Stimulated activated CD4-positive, alpha-beta T cell treated with anti-CD3 and anti-CD28 coated beads, Interleukin-2, amount 100 ng/mL, for 24 hours (primary cell): ENCODE measurements around the gene SGMS1.
"Not testable (repeated sequence)": the region's sequence is repeated elsewhere in the genome, so short reads cannot be mapped to it uniquely, and the experiment has no call there.

ENCODE experiments used
- DNase-seq, 2 donors: peaks; one replicate each; pipeline ENCODE4 v3.0.0-alpha.2; 2020

SGMS1 gene

DNA sequence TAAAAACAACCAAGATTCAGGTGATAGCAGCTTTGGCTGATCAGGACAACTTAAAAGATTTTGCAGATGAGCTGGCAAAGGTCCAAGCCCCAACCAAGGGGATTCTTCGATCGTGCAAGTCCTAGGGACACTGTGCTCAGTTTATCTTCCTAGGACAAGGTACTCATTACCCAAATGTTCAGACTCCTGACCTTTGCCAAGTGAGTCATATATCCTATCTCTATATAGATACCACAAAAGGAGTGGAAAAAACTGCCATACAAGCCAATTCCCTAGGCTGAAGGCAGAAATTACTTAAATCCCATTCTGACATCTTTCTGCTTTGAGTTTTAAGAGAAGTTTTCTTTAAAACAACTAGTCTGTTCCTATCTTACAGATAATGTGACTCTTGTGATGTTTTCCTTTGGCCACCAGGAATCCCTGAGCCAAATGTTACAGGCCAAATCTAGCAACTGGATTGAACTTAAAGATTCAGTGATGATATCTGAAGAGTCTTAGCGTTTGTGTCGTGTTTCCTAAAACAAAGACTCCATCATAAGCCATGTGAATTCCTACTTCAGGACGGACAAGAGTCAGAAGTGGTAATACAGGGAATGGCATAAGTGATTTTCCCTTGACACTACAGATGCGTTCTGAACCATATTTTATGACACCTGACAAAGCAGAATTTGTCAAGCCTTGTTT is 229.8 kb downstream of the SGMS1 start:
- DNase-seq = no peak

DNA sequence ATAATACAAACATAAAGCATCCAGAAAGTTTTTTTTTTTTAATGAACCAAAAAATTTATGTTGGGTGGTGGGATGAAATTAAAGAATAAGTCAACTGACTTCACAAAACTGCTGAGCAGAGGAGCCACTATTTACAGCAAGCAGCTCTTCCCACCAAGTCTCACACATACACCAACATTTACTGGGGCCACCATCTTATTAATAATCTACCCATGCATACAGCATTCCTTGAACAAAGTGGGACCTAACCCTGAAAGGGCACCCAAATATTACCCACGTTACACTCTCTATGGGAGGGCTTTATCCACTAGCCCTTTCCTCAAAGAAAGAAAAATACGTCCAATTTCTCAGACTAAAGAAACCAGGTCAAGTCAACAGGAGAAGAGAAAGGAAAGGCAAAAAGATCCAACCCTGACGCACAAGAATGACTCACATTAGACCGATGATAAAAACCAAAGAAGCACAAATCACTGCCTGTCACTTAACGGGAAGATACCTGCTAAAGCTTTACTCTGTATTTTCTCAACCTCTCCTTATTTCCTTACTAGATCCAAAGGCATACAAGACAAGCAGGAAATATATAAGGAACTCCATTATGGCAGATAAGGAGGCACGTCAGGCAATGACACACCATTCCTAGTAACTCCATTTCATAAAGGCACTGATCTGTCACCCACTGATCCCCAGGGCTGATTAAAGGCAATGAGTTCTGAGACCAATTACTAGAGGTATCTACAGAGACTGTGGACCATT is 230.6 kb downstream of the SGMS1 start:
- DNase-seq = no peak

DNA sequence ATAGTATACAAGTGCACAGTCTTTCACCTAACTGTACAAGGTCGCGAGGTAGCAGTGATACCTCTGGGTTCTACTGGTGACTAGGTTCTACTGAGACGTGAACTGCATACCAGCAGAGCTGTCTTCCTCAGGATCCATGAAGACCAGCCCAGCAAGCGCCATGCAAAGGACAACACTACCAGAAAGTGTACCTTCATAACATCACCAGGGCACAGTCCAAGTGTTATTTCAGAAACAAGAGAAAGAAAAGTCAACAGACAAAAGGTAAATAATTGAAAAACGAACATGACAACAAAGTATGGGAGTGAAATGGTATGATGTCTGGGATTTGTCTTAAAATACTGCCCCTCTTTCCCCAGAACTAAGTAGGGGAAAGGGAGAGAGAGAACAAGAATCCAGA is 231.3 kb downstream of the SGMS1 start:
- no peak for DNase-seq

DNA sequence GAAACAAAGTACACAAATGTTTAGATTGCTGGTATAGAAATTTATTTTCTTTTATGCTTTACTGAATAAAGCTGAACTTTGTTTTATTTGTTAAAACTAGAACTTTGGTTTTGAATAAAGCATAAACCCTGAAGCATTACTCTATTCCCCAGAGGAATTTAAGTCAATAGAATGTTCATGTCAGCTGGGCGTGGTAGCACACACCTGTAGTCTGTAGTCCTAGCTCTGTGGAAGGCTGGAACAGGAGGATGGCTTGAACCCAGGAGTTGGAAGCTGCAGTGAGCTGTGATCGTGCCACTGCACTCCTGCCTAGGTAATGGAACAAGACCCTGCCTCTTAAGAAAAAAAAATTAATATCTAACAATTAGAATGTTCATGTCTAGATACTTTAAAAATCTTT is 233.5 kb downstream of the SGMS1 start:
- no peak for DNase-seq

DNA sequence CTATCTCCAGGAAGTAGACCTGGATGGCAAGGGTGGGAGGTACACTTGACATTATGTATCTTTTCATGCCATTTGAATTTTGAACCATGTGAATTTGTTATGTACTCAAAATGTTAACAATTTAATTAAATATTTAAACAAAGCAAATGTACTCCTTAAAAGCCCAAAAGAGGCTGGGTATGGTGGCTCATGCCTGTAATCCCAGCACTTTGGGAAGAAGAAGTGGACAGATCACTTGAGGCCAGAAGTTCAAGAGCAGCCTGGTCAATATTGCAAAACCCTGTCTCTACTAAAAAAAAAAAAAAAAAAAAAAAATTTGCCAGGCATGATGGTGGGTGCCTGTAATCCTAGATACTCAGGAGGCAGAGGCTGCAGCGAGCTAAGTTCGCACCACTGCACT is 235.6 kb downstream of the SGMS1 start:
- no peak for DNase-seq

DNA sequence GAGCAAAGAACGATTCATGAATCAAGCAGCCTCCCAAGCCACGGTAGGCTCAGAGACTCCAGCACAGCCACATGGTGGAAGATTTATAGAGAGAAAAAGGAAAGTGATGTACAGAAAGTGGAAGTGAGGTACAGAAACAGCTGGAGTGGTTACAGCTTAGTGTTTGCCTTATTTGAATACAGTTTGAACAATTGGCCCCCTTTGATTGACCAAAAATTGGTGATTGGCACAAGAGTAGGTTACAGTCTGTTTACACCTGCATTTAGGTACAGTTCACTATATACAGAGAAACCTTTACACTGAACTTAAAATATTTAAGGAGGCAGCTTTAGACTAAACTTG is 236.1 kb downstream of the SGMS1 start:
- DNase-seq = no peak

DNA sequence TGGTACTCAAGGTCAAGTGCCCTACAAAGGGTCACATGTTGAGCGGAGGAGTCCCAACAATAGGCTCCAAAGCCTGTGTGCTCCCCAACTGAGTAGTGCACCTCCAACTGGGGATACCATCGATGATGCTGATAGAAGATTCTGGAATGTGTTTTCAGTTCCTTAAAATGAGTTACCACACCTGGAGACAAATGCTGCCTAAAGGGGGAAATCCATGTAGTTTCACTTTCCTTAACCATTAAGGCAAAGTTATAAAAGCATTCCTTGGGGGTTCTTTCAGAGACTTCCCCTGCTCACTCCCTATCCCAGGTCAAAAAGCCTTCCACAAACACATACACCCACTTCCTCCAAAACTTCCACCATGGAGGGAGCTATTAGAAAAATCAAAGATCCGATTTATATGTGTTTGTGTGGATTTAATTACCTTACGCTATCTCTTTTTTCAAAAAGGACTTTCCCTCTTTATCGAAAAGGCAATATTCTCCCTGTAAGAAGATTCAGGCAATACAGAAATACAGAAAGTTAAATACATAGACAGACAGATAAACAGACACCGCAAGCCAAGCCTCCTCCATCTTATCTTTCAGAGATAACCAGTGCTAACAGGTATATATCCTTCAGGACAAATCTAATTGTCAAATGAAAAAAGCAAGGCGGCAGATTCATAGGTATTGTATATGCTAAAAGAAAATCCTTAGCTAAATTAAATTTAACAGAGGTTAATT is 236.6 kb downstream of the SGMS1 start:
- no peak for DNase-seq

DNA sequence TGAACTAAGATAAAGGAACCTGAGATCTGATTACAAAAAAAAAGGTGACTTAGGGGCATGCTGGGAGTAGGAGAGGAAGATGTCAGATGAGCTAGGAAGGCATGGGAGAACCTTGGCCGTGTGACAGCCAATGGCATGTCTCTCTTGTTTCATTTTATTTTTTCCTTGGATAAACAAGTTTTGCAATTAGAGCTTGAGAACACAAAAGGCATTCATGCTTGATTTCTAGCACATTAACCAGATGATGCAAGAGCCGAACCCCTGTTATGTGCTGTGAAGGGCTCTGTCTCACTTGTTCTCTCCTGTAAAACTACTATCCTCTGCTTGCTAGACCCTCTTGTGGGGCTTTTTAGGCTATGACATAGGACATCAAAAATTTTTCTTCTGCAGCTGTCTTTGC is 238.1 kb downstream of the SGMS1 start:
- DNase-seq = no peak

DNA sequence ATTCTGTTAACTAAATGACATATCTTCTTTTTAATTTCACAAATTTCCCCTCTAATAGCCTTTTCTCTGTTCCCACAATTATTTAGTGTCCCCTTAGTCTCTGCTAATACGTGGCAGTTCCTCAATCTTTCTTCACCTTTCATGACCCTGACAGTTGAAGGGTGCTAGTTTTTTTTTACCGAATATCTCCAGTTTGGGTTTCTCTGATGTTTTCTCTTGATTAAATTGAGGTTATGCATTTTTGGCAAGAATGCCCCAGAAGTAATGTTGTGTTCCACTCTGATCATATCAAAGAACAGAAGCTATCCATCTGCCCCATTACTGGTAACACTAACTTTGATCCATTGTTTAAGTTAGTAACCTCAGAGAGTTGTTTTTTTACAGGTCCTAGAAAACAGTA is 238.9 kb downstream of the SGMS1 start:
- no peak for DNase-seq

DNA sequence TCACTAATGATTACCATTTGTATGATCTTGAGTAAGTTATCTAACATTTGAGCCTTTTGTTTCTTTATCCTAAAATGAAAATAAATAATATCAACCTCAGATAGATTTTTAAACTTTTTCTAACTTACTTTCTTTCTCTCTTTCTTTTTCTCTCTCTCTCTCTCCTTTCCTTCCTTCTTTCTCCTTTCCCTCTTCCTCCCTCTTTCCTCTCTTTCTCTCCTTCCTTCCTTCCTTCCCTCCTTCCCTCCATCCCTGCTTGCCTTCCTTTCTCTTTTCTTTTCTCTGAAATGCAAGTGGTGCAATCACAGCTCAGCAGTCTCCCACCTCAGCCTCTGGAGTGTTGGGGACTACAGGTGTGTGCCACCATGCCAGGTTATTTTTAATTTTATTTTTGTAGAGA is 239.5 kb downstream of the SGMS1 start:
- no peak for DNase-seq

DNA sequence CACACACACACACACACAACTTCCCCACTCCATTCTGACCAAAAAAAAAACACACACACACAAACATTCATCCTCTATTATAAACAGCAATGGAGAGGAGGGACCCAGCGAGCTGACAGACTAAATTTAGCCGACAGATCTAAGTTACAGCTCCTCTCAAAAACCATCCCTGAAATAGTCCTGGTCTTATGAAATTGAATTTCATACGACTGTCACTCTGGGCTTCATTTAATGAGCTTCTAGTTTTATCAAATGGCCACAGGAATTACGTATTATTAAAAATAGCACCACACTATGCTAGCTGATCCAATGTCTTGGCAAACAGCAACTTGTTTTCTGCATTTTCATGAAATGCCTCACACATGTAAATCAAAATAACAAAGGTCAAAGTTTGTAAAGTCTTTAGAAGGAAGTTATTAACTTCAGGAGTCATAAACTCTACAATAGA is 241.2 kb downstream of the SGMS1 start:
- no peak for DNase-seq

DNA sequence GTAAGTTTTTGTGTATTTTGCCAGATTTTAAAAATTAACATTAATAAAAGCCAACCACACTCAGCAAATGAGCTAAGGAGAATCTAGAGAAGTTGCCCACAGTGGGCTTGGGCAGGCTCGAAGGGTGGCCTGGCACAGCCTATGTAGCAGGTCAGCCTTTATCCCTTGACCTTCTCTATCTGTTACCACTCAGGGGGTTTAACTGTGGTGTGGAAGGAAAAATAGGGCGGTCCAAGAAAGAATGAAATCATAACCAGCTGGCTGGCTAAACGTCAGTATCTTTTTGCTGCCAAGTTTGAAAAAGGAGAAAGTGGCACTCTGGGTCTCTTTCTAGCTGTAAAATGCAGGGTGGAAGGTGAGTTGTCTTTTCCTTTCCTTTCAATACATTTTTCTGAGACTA is 242.1 kb downstream of the SGMS1 start:
- DNase-seq = no peak

DNA sequence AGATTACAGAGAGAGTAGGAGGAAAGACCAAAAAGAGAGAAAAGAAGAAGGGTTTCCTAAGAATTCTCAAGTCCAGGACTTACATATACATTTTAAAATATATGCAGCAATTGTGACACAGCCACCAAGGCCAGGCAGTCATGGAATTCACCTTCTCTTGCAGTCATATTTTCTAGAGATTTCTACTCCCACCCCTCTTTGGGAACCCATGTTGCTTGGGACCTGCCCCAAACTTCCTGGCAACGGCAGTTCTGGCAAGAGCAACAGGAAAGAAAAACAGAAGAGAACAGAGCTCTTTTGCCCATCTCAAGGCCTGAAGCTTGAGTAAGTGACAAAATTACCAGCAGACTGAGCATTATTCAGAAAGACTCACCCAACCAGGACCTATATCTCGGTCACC is 244.1 kb downstream of the SGMS1 start:
- no peak for DNase-seq

DNA sequence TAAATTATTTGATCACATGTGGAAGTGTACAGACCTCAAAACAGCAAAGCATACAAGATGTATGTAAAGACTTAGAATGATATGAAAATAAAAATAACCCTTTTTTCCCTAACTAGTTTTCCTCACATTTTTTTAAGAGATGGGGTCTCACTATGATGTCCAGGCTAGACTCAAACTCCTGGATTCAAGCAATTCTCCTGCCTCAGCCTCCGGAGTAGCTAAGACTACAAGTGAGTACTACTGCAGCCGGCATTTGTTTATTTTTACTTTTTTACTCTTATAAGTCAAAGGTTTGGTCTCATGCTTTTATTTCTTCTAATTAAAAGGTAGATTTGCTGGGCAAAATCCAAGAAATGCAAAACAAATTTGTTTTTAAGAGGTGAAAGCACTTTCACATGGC is 248.0 kb downstream of the SGMS1 start:
- DNase-seq = no peak

DNA sequence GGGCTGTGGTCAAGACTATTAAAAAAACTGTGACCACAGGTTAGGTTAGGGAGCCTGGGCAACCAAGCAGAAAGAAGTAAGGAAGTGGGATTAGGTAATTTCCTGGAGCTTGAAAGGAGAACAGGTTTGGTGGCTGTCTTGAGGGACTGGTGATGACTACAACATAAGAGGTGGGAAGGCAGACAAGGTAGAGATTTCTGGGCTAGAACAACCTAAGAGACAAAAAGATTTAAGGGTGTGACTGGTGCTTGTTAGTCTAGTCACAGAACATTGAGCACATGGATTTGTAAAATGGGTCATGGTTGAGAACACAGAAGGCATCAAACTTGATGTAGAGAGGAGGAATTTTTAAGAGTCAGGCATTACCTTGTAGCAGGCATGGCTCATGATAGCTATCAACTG is 248.7 kb downstream of the SGMS1 start:
- DNase-seq = no peak

DNA sequence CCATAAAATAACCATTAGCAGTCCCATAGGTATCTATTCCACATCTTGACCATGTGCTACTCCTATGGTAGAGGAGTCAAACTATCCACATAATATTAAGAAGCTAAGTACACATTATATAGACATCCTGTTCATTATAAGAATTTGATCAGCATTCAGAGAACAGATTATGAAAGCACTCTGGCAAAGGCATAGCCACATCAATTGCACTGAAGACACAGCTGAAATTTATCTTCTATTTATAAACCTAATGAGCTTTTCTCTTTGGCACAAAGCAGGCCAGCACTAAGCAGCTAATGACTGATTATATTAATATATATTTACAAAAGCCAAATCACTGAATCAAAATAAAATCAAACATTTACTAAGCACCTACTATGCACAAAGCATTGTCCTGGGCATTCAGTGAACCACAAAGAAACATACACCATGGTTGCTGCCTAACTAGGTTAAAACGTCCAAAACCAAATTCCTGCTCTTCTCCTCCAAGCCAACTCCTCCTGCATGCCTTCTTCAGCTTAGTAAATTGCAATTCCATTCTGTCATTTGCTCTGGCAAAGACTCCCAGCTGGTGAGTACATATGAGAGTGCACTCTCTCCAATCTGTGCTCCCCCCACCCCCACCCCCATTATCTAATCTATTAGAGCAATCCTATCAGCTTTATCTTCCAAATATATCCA is 249.8 kb downstream of the SGMS1 start:
- DNase-seq = no peak

DNA sequence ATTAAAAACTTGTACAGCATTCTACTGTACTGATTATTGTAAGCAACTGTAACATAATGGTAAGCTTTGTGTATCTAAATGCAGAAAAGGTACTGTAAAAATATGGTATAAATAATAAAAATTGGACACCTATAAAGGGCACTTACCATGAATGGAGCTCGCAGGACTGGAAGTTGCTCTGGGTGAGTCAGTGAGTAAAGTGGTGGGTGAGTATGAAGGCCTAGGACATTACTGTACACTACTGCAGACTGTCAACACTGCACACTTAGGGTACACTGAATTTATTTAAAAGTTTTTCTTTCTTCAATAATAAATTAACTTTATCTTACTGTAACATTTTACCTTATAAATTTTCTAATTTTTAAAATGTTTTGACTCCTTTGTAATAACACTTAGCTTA is 253.8 kb downstream of the SGMS1 start:
- no peak for DNase-seq

DNA sequence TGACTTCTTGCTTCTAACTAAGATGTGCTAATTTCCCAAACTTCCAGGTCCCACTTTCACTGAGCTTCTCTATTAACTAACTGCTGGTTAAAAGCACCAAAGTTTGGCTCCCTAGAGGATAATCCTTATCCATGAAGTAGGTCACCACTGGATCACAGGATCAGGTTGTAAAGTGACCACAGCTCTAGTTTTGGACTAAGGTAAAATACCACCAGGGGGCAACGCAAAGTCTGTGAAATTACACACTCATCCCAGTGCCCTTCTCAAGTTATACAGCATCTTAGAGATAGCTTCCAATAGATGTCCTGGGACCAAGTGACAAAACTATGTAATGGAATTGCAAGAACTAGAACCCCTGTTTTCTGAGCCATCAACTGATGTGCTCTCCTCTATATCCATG is 256.0 kb downstream of the SGMS1 start:
- DNase-seq = no peak

DNA sequence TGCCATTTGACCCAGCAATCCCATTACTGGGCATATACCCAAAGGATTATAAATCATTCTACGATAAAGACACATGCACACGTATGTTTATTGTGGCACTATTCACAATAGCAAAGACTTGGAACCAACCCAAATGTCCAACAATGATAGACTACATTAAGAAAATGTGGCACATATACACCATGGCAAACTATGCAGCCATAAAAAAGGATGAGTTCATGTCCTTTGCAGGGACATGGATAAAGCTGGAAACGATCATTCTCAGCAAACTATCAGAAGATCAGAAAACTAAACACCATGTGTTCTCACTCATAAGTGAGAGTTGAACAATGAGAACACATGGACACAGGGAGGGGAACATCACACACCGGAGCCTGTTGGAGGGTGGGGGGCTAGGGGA is 257.3 kb downstream of the SGMS1 start:
- DNase-seq = not testable (repeated sequence)

DNA sequence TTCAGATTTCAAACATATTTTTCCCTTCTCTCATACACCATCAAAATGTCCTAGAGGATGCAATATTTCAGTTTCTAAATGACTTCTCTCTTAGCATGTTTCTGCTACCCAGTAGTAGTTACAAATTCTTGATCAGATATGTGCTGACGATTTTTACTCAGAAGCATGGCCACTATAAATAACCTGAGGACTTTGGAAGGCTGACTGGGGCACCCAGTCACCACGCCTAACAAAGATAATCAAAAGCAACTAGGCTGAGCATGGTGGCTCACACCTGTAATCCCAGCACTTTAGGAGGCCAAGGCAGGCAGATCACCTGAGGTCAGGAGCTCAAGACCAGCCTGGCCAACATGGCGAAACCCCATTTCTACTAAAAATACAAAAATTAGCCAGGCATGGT is 259.0 kb downstream of the SGMS1 start:
- DNase-seq = not testable (repeated sequence)

DNA sequence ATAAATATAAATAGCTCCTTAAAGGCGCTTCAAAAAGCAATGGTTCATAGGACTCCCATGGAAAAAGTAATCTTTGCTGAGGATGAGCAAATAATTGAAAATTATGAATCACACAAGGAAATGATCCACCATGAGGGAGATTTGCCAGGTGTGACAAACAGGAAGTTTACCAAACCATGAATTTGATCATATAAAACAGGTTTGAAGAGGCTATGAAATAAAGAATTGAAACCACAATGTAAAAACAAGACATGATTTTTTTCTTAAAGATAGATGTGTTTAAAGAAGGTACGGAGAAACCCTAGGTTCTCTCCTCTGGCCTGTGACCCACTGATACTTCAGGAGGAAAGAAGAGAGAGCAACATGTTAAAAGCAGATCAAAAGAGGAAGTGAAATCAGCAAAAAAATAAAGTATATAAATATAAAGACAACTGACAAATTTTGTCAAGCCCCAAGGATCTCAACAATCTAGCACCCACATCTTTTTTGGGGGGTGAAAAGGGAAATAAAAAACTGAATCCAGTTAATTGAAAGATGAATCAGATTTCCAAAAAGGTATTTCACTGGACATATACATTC is 261.1 kb downstream of the SGMS1 start:
- no peak for DNase-seq

DNA sequence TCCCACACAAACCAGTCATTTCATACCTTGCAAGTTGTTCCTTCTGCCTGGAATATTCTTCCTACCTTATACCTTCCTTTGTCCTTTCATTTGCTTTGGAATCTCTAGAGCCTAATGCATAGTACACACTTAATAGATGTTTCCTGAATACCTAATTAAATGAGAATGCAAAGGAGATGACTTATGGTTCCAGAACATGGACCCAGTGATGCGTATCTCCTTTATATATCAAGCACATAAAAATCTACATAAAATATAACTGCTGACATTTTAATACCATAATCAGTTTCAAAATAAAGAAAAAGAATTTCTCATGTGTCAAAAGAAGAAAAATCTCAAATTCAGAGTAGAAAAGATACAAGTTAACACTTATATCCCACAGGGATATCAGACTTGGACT is 261.8 kb downstream of the SGMS1 start:
- DNase-seq = no peak
